HG03135 (cell line): Measurements from ENCODE around the gene B4GALNT4.
"Not testable (repeated sequence)": the region's sequence is repeated elsewhere in the genome, so short reads cannot be mapped to it uniquely, and the experiment has no call there.

ENCODE experiments used
- ATAC-seq: cut with Tn5 transposase; IDR thresholded peaks from one replicate; pipeline ENCODE4 v1.9.1; 2021; ENCODE audit warnings: mild to moderate bottlenecking, moderate library complexity; ENCODE audit not compliant: unreplicated experiment

The B4GALNT4 gene

GRCh38 chr11:405954-406795 is 36.9 kb downstream of the B4GALNT4 start:
- no peak for ATAC-seq

GRCh38 chr11:406796-407650 is 37.7 kb downstream of the B4GALNT4 start:
- ATAC-seq = peak; percentile 54

GRCh38 chr11:407651-408123 is 38.4 kb downstream of the B4GALNT4 start:
- no peak for ATAC-seq

- ATAC-seq = no peak
Measured at GRCh38 chr11:408154-409007, 39.1 kb downstream of the B4GALNT4 start.

DNA sequence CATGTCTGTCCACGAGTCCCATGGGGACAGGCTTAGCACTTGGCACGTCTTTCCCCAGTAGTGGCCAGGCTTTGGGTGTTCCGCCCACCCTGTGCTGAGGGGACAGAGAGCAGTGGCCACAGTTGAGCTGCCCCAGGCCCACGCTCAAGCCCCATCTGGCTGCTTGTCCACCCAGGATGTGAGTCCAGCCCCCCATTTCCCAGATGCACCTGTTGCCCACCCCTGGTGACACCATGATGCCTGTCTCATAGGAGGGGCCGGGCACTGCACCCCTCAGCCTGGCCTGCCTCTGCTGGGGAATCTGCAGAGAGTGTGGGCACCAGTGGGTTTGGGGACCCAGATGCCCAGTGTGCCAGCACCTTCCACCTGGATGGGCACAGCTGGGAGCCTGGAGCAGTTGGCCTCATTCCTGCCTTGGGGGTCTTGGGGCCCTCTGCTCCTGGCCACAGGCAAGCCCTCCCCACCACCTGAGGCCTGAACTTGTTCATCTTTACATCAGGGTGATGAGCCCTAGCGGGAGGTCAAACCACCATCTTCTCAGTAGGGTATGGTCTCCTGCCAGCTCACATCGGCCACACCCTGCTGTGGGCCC is 39.8 kb downstream of the B4GALNT4 start:
- no peak for ATAC-seq

DNA sequence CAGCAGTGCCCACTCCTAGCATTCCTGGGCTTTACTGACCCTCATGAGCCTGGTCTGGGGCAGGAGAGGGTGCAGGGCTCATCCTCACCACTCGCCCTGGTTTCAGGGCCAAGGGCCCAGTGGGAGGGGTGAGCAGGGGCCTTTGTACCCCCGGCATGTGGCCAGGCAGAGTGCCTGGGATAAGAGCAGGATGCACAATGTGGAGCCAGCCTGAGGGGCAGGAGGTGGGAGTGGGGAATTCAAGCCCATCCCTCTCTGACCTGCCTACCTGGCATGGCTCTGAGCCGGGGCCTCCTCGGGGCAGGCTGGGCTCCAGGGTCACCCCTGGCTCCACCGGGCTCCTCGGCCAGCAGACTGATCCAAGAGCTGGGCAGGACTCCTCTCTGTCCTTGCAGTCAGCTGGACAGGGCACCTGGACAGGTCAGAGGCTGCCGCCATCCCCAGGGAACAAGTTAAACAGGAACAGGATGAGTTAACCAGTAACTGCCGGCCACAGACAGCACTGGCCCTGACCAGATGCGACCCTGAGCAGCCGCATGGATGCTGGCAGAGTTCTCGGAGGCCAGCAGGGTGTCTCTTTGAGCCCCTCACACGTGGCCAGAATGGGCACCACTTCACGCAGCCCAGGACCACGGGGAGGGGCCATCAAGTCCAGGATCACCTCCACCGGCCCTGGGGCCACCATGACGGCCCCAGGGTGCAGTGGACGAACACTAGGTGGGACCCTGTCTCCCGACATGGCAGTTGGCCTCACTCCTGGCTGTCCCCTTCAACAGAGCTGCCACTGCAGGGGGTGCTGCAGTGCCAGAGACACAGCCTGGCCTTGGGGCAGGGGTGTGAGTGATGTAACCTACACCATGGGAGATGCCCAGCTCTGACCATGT is 40.5 kb downstream of the B4GALNT4 start:
- ATAC-seq = no peak

DNA sequence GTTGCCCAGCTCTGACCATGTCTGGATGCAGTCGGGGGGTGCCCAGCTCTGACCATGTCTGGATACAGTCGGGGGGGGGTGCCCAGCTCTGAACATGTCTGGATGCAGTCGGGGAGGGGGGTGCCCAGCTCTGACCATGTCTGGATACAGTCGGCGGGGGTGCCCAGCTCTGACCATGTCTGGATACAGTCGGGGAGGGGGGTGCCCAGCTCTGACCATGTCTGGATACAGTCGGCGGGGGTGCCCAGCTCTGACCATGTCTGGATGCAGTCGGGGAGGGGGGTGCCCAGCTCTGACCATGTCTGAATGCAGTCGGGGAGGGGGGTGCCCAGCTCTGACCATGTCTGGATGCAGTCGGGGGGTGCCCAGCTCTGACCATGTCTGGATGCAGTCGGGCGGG is 41.4 kb downstream of the B4GALNT4 start:
- not testable (repeated sequence) for ATAC-seq

DNA sequence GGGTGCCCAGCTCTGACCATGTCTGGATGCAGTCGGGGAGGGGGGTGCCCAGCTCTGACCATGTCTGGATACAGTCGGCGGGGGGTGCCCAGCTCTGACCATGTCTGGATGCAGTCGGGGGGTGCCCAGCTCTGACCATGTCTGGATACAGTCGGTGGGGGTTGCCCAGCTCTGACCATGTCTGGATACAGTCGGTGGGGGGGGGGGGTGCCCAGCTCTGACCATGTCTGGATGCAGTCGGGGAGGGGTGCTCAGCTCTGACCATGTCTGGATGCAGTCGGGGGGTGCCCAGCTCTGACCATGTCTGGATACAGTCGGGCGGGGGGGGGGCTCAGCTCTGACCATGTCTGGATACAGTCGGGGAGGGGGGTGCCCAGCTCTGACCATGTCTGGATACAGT is 42.2 kb downstream of the B4GALNT4 start:
- ATAC-seq = not testable (repeated sequence)

- no peak for ATAC-seq
Measured at GRCh38 chr11:412641-413119, 43.4 kb downstream of the B4GALNT4 start.

DNA sequence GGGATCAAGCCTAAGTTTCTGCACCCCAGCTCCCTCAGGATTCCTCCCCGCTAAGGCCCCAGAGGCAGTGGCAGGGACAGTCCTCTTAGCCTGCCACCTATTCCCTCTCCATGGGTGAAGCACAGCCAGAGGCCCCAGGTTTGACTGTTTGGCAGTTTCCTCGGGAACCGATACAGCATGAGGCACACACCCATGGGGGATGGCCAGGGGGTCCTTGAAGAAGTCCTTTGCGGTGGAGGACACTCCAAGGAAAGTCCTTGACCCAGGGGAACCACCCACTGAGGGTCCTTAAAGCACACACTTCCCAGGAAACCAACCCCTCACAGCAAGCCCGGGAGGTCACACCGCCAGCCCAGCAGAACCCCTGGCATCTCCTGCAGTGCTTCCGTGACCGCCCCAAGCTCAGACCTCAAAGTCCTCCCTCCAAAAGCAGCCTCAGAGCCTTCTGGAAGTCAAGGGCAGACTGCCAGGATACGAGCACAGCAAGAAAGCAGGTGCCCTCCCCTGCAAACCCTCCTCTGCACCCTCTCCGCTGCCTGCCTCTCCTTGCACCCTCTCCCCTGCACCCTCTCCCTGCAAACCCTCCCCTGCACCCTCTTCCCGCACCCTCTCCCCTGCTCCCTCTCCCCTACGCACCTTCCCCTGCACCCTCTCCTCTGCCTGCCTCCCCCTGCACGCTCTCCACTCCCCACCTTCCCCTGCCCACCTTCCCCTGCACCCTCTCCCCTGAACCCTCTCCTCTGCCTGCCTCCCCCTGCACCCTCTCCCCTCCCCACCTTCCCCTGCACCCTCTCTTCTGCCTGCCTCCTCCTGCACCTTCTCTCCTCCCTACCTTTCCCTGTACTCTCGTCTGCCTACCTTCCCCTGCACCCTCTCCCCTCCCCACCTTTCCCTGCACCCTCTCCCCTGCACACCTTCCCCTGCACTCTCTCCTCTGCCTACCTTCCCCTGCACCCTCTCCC is 44.1 kb downstream of the B4GALNT4 start:
- no peak for ATAC-seq

DNA sequence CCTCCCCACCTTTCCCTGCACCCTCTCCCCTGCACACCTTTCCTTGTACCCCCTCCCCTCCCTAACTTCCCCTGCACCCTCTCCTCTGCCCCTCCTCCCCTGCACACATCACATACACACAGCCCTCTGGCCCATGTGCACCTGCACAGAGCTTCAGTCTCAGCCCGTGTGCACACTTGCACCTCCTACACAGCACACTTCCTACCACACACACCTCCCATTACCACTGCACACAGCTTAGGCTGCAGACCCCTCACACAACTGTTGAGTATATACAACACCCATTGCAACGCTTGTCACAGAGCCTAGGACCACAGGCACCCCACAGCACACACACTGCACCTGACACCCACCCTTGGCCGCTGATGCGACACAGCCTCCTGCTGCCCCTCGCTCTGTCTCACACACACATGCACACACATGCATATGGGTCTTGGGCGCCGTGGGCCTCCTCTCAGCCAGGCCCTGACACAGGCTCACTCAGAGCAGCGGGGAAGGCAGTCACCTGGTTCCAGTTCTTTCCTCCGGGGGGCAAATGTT is 45.1 kb downstream of the B4GALNT4 start:
- no peak for ATAC-seq

DNA sequence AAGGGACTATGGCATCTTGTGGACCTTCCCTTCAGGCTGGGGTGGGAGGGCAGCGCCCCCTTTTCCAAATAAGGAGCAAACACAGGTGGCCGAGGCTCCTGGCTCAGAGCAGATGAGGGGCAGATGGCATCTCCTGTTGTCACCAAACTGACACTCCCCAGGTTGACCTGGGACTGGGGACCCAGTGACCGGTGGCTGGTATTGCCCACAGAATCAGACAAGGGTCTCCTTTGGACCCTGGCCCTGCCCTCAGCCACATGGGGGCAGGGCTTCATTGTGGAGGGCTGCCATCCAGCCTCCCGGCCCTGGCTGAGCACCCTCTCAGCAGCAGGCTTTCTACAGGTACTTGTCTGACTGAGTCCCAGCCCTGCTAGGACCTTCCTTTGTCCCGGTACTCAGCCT is 46.3 kb downstream of the B4GALNT4 start:
- ATAC-seq = no peak

- no peak for ATAC-seq
Measured at GRCh38 chr11:416051-416756, 46.9 kb downstream of the B4GALNT4 start.

DNA sequence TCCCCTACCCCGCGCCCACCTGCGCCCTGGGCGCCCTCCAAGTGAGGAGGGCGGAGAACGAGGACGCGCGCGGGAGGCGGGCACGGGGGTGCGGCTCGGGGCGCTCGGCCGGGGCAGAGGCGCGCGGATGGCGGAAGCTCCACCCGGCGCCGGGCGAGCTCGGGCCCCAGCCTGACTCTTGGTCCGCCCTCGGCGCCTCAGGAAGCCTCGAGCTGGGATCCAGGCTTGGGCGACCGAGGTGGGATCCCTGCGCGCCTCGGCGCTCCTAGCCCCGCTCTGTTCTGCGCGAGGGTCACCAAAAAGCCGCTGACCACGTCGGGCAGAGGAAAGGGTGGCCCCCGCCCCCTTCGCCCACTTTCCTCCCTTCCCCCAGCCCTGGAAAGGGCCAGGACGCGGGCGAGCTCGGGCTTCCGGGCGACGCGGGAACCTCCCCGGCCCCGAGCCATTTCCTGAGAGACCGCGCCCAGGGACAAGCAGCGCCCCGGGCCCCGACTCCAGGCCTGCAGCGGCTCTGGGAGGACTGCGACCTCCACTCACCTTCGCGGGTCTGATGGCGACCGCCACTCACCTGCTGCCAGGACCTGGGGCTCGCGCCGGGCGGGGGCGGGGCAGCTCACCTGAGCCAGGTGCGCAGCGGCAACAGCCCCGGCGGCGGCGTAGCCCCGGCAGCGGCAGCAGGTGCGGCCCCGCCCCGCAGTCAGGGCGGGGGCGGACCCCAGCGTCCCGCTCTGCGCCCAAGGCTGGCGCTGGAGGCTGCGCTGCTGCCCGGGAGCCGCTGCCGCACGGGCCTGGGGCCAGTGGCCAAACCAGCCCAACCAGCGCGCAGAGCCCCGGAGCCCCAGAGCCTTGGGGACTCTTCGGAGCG is 47.7 kb downstream of the B4GALNT4 start:
- no peak for ATAC-seq

DNA sequence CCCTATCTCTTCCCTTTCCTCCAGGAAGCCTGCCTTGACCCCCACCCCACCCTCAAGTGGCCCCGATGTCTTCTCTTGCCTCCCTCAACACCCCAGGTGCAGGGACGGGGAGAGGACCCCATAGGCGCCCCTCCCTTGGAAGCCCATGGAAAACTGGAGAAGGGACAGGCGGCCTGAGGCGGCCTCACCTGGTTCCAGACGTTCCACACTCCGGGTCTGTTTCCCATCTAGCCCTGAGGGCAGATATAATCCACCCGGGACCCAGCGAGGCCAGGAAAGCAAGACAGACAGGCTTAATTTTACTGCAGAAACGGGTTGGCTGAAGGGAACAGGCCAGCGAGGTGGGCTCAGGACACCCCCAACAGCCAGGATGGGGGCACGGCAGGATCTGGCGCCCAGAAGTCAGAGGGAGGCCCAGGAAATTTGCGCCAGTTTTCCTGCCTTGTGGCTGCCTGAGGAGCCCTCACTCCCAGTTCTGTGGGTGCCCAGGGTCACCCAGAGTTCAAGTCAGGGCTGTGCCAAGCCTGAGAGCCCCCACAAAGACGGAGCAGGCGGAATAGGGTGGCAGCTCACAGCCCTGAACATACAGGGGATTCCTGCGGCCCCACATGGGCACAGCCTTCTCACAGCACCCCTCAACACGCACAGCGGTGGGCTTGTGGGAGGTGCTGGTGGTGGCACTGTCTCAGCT is 48.5 kb downstream of the B4GALNT4 start:
- no peak for ATAC-seq
